SKM-1 treated with dmso at 0.1 percent for 144 hours (cell line): ENCODE results near the gene ESM1.
A peak's percentile ranks its signal among the peaks of the same experiment; 100 is the strongest.

ENCODE experiments used
- DNase-seq: peaks from one replicate; lab custom pipeline; 2025; ENCODE audit not compliant: unreplicated experiment; lab: John Stamatoyannopoulos, UW

ESM1 gene

DNA sequence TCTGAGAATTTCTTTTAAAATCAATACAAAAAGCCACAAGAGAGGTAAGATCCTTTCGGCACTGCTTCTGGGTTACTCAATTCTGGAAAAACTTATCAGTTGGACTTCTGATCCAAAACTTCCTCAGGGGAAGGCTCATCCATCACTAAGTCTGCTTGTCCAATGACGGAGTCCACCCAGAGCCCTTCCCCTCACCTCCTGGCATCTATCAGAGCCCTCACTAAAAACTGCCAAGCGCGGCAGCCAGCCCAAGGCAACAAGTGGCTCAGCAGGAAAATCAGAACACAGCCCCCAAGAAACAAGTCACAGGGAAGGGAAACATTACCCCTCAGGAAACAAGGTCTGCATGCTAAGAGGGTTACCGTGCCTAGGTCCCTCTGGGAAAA is 869 bp upstream of the ESM1 start:
- DNase-seq: no peak

DNA sequence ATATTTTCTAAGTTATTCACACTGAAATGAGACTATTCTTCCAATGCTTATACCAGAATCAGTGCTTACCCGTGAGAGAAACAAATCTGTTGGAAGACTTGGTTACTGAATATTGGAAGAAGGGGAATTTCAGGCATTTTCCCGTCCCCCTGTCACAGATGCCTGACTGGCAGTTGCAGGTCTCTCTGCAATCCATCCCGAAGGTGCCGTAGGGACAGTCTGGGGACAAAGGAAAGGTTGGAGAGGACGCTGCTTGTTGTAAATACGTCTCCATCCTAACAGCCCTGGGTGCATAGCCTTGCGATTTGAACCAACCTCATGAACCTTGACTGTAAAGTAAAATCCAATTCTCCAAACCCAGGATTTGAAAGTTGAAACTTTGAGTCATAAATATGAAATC is 3.5 kb downstream of the ESM1 start:
- no peak for DNase-seq

DNA sequence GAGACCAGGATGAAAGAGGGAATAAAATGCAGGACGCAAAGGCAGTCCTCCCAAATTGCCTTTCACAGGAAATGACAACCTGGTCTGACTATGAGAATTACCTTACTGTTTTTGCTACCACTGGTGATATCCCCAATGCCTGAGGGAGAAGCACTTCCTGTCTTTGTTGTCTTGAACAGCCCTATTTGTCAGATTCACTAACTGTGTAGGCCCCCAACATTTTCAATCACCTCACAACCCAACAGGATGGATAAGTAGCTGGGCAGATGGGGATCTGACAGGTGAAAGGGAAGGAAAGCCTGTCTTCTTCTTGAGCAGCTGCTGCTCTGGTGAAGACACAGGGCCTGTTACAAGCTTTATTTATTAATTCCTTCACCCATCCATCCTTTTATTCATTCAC is 9.7 kb downstream of the ESM1 start:
- DNase-seq: no peak

DNA sequence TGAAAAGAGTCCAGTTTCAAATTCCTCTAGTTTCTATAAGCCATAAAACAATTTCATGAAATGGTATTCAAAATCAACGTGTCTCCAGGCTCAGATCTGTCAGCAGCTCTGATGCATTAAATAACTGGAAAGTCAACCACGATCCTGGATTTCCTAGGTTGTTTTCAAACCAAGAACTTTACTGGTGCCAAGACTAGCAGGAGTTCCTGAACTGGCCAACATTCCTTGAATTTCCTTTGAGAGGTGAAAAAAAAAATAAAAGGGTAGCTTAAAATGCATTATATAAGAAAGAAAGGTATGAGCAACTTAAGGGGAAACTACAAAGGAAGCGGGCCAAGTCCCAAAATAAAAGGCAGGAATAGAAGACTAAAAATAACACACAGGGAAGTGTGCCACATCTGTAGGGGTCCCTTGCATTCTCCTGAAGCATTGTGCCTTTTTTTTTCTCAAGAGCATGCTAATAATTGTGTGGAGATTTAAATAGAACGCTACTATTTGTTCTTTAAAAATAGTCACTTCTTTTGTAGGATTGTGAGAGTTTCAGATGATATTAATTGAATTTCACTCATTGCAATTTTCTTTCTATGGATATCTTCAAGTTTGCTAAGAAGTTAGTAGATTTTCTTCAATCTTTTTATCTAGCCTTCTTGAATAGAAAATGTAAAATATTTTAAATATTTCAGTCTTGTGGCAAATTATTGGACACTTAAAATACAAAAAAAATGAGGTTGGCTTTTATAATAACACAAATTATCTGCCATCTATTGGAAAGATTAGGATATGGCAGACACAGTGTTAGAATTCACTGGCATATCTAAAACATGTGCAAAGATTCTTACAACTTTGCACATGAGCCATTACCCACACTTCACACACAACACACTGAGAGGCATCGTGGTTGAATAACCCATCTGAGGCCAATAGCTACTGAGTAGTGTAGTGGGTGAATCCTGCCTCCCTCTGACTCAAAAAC is 15.3 kb downstream of the ESM1 start:
- DNase-seq: no peak

GRCh38 chr5:54969242-54969641 is 16.2 kb downstream of the ESM1 start:
- no peak for DNase-seq

GRCh38 chr5:54965806-54966205 is 19.6 kb downstream of the ESM1 start:
- no peak for DNase-seq

- no peak for DNase-seq
These were observed 21.0 kb downstream of the ESM1 start for GRCh38 chr5:54964405-54964804.

- no peak for DNase-seq
These were observed 25.5 kb downstream of the ESM1 start for GRCh38 chr5:54959673-54960418.

- DNase-seq: no peak
These were observed 28.5 kb downstream of the ESM1 start for GRCh38 chr5:54956922-54957321.

DNA sequence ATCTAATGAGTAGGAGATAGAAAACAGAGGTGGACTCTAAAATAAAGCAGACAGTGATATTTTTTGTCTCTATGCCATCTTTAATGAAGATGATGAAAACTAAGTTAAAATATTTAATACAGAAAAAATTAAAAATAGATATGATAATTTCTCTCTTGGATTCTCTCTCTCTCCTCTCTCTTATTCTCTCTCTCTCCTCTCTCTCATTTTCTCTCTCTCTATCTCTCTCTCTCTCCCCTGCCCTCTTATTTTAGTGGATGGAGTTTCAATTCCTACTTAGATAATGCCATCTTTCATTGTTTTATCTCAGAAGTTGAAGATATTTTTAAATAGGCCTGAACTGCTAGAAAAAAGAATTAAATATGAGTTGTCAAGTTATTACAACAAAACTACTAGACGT is 38.2 kb downstream of the ESM1 start:
- DNase-seq: no peak

GRCh38 chr5:54946306-54946819 is 39.0 kb downstream of the ESM1 start:
- DNase-seq: no peak

- DNase-seq: peak; percentile 3
These were observed 41.0 kb downstream of the ESM1 start for GRCh38 chr5:54944364-54944763.

- no peak for DNase-seq
These were observed 43.2 kb downstream of the ESM1 start for GRCh38 chr5:54942064-54942778.

DNA sequence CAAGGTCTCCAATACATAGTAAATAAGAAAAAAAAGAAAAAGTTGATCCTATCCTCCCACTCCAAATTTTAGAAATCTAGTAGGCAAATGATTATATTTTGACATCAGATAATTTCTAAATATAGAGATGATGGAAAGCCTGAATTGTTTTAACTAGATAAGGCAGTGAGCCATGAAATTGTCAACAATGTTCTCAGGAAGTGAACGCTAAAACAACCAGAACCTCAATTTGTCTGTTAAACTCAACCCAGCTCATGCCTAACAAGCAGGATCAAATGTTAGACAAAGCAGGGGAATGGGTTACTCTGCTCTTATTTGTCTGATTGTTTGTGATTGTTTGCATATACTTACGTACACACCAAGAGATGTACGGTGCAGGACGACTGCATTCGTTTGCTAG is 49.2 kb downstream of the ESM1 start:
- DNase-seq: no peak

GRCh38 chr5:54932789-54933188 is 52.6 kb downstream of the ESM1 start:
- DNase-seq: no peak

DNA sequence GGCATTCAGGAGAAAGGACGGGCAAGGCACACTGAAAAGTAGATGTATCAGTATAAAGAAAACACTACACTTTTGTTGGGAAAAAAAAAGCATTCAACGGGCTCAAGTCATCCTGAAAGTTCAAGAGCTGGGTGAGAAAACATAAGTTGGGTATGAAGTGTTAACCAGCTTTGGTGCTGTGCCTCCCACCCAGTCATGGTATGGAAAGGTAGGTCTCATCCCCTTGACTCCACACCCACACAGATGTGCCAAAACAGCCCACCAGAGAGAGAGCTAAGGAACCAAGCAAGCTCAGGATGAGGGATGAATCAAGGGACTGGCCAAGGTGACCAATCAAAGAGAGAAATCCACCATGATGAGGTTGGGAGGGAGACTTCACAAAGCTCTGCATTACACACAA is 54.7 kb downstream of the ESM1 start:
- no peak for DNase-seq
